Activated CD8-positive, alpha-beta memory T cell treated with anti-CD3 and anti-CD28 coated beads for 48 hours (primary cell): Measurements from ENCODE around the gene ZMYM2.
"Not testable (repeated sequence)": the region's sequence is repeated elsewhere in the genome, so short reads cannot be mapped to it uniquely, and the experiment has no call there.

Experiments used
- DNase-seq, 3 experiments: peaks; one replicate each; pipeline ENCODE4 v3.0.0-alpha.2; 2020; ENCODE audit warnings: low read depth in 2 of 3, low spot score in 2 of 3

Gene ZMYM2

DNA sequence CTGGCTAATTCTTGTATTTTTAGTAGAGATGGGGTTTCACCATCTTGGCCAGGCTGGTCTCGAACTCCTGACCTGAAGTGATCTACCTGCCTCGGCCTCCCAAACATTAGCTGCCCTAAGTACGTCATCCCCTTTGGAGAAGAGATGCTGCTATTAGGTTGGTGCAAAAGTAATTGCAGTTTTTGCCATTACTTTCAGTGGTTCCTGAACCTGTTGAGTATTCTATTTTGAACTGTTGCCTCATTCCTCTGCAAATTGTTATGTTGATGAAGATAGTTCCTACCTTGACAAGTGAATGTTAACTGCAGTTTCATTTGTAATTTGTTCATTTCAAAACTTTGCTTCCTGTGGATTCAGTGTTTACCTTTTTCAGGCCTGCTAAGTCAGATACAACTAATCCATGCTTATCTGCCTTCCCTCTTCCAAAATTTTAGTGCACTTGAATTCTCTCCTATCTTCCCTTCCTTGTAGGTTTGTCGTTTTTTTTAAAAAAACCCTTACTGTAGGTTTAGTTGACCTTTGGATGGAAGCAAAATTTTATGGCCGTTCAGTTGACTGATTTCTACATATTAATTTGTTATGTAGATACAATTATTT is 24.0 kb downstream of the ZMYM2 start:
- DNase-seq: no peak

DNA sequence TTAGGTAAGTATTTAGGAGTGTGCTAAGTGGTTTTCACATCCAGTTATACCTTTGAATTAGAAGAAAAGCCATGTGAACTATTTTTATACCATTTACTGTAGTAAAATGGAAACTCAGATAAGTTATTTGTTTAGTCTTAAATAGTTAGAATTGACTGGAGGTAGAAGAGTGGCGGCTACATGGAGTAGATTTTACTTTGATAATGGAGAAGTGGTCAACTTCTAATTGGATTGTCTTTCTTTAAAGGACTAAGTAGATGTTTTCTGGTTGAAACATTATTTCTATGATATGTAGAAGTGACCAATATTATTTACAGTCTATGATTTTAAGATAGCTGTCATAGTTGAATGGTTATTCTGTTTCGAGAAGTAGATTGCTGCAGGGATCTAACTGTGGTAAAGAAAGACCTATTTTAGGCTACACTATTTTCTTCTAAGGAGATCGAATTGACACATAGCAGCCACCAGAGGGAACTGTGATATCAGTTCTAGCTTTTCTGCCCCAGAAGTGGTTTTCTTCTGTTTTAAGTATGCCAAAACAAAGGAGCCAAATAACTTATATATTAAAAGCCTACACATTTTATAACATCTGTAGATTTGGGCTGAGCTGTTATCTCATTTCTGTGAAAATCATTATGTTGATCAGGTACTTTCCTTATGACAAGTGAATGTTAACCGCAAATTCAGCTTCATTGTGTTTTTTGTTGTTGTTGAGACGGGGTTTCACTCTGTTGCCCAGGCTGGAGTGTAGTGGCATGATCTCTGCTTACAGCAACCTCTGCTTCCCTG is 26.1 kb downstream of the ZMYM2 start:
- no peak for DNase-seq

DNA sequence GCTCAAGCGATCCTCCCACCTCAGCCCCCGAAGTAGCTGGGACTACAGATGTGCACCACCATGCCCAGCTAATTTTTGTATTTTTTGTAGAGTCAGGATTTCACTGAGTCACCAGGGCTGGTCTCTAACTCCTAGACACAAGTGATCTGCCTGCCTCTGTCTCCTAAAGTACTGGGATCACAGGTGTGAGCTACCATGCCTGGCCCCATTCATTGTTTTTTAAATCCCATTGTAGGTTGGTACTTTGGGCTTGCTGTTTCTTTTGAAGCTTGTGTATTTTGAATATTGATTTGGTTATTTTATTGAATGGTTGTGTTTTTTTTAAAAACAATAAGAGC is 26.7 kb downstream of the ZMYM2 start:
- no peak for DNase-seq

DNA sequence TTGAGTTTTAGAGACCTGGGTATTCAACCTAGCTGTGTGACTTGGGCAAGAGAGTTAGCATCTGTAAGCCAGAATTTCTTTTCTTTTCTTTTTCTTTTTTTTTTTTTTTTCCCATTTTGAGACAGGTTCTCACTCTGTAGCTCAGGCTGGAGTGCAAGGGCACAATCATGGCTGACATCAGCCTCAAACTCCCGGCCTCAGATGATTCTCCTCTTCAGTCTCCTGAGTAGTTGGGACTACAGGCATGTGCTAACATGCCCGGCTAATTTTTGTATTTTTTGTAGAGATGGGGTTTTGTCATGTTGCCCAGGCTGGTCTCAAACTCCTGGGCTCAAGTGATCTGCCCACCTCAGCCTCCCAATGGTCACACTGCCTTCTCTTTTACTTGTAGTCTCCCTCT is 33.0 kb downstream of the ZMYM2 start:
- DNase-seq: no peak

DNA sequence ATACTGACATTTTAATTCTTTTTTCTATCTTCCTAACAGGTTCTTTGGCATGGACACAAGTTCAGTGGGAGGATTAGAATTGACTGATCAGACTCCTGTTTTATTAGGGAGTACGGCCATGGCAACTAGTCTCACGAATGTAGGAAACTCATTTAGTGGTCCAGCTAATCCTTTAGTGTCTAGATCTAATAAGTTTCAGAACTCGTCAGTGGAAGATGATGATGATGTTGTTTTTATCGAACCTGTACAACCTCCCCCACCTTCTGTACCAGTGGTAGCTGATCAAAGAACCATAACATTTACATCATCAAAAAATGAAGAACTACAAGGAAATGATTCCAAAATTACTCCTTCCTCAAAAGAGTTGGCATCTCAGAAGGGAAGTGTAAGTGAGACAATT is 34.5 kb downstream of the ZMYM2 start:
- DNase-seq: no peak

DNA sequence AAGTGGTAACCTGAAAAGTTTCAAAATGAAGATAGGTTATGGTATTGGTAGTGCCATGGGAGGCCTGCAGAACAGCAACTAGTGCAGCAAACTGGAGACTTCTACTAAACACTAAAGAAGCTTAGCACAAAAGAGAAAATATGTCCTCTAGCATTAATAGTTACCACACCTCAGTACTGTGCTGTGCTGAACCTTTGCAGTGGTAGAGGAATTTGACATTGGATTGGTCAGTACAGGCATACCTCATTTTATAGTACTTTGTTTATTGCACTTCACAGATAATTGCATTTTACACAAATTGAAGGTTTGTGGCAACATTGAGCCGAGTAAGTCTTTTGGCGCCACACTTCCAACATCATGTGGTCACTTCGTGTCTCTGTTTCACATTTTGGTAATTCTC is 40.4 kb downstream of the ZMYM2 start:
- no peak for DNase-seq

DNA sequence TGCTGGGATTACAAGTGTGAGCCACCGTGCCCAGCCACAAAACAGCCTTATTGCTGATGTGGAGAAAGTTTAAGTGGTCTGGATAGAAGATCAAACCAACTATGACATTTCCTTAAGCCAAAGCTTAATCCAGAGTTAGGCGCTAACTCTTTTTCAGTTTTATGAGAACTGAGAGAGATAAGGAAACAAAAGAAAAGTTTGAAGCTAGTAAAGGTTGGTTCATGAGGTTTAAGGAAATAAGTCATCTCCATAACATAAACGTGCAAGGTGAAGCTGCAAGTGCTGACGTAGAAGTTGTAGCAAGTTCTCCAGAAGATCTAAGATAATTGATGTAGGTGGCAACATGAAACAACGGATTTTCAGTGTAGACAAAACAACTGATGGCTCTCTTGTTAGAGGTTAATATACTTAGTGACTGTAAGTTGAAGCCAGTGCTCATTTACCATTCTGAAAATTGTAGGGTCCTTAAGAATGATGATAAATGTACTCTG is 41.6 kb downstream of the ZMYM2 start:
- DNase-seq: no peak

DNA sequence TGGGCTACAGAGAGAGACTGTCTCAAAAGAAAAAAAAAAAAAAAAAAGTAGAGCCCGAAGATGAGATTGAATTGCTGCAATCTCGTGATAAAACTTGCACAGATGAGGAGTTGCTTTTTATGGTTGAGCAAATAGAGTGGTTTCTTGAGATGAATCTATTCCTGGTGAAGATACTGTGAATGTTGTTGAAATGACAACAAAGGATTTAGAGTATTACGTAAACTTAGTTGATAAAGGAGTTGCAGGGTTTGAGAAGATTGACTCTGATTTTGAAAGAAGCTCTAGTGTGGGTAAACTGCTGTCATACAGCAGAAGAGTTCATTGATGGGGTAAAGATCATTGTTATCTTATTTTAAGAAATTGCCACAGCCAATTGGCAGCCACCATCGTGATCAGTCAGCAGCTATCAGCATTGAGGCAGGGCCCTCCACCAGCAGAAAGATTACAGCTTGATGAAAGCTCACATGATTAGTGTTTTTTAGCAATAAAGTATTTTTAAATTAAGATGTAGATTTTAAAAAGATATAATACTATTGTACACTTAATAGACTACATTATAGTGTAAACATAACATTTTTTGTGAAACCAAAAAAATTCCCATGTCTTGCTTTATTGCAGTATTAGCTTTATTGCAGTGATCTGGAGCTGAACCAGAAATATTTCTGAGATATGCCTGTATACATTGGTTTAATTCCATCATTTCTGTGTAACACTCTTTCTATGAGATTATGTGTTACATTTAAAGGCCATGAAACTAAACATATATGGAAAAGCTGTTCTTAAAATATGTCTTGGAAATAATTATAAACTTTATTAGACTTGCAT is 43.1 kb downstream of the ZMYM2 start:
- no peak for DNase-seq

DNA sequence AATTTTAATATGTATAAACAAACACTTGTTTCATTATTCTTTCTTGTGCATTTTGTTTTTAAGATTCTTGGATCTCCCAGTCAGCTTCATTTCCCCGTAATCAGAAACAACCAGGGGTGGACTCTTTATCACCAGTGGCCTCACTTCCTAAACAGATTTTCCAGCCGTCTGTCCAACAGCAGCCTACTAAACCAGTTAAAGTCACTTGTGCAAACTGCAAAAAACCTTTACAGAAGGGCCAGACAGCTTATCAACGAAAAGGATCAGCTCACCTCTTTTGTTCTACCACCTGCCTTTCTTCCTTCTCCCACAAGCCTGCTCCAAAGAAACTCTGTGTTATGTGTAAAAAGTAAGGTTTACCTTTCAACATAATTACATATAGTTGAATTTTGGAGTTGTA is 44.3 kb downstream of the ZMYM2 start:
- DNase-seq: no peak

DNA sequence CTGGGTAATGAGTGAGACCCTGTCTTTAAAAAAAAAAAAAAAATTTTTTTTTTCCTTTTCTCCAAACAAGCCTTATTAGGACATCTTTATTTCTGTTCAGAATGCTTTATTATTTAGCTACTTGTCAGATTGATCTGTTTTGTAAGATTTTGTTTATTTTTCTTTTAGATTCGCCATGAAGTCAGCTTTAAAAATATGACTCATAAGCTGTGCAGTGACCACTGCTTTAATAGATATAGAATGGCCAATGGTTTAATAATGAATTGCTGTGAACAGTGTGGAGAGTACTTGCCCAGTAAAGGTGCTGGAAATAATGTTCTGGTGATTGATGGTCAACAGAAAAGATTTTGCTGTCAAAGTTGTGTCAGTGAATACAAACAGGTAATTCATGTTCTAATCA is 47.7 kb downstream of the ZMYM2 start:
- DNase-seq: no peak

DNA sequence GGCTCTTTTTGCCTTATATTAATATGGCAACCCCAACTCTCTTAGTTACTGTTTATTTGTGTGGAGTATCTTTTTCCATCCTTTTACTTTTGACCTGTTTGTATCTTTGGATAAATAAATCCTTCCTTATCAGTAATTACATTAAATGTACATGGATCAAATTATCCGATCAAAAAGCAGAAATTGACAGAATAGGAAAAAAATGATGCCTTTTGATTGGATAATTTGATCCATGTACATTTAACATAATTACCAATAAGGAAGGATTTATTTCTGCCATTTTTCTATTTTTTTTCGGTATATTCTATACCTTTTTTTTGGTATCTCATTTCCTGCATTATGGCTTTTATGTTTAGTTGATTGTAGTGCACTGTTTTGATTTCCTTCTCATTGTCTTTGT is 57.2 kb downstream of the ZMYM2 start:
- DNase-seq: no peak

DNA sequence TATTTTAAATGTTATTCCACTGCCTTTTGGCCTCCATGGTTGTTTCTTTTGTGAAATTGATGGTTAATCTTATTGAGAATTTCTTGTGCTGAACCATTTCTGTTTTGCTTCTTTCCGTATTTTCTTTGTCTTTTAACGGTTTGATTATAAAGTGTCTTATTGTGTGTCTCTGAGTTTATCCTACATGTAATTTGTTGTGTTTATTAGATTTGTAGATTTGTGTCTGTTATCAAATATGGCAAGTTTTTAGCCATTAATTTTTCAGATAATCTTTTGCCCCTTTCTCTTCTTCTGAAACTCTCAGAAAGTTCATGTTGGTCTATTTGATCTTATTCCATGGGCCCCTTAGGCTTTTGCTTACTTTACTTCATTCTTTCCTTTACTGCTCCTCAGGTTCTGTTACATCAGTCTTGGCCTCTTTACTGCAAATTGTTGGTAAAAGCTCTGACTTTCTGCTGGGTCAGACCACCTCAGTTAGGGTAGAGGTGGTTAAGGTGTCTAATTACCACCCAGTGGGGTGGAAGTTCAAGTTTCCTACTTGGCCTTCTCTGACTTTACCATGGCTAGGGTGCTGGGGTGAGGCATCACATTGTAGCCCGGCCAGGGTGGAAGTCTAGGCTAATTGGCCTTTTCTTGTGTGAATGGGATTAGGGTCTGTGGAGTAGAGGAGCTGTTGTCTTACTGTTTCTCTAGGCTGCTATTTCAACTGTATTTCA is 58.3 kb downstream of the ZMYM2 start:
- DNase-seq: no peak

DNA sequence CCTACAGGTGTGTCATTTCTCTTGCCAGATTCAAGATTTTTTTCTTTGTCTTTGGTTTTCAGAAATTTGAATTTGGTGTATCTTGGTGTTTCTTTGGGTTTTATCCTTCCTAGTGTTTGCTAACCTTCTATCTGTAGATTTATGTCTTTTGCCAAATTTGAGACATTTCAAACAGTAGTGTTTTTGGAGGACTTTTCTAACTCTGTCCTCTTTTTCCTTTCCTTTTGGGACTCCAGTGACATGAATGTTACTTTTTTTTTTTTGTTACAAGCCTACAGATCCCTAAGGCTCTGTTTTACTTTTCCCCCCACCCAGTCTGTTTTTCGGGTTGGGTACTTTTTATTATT is 58.8 kb downstream of the ZMYM2 start:
- DNase-seq: no peak

DNA sequence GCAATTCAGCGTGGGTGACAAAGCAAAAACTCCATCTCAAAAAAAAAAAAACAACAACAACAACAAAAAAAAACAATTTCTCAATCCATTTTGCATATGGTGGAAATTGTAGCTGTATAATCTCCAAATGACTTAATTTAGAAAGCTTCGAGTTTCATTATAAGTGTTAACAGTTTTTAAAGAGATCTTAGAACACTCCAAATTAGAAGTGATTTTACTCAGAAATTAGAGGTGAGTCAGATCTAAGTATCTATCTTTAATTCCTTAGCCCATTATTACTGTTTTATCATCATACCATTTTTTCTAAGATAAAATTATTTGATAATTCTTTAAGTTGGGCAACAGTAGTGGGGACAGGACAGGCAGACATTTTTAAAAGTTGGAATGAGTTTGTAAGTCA is 60.5 kb downstream of the ZMYM2 start:
- DNase-seq: no peak

DNA sequence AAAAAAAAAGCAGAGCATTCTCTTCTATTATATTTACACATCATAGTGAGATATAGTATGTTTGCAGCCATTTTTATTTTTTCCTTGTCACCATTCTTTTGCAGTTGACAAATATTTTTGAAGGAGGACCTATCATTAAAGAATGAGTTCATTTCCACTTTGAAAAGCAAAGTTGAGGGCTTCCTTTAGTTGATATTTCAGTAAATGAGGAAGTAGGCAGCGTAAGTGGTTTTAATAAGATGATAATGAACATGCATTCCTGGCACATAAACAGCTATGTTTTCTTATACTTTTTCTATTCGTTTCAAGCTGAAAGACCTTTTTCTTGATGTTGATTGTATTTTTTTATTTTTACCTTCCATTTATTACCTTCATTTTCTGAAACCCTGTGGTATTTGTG is 66.2 kb downstream of the ZMYM2 start:
- DNase-seq: no peak

DNA sequence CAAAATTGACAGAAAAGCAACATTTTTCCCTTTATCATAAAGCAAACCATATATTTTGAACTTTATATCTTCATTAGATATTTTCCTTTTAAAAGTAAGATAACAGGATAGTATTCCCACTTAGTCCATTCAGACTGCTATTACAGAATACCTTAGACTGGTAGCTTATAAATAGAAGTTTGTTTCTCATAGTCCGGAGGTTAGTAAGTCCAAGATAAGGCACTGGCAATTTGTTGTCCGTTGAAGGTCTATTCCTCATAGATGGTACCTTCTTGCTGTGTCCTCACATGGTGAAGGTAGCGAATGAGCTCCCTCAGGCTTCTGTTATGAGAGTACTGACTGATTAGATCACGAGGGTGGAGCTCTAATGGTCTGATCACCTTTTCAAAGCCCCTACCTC is 70.4 kb downstream of the ZMYM2 start:
- no peak for DNase-seq

DNA sequence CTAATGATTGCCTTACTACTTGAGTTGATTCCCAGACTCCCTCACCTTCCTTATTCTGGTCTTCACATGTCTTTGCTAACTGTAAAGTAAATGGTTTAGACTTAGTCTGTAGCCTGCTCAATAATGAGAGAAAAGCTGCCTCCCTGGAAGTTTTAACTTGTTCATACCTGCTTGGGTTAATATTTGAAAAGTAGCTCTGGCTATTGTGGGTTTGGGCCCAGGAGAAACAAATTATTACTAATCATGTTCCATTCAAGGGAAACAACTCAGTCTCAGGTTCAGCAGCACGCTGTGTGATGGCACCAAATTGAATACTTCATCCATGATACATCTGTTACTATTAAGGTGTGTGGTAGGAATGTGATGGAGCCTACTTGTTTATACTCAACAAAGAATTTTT is 75.0 kb downstream of the ZMYM2 start:
- DNase-seq: no peak

DNA sequence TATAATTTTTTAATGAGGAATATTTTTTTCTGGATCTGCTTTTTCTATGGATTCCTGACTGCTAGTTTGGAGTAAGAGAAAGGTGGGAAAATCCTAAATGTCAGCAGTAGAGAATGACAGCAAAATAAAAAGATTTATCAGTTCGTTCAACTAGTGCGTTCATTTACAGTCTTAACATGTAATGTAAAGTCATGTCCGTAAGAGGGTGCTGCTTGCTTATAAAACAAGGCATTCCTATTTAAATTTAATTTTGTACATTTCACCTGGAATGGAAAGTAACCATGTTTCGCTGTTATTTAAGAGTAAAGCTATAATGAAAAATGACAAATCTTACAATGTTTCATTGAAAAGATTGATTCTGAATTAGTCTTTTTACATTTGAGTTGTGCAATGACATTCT is 76.6 kb downstream of the ZMYM2 start:
- no peak for DNase-seq

DNA sequence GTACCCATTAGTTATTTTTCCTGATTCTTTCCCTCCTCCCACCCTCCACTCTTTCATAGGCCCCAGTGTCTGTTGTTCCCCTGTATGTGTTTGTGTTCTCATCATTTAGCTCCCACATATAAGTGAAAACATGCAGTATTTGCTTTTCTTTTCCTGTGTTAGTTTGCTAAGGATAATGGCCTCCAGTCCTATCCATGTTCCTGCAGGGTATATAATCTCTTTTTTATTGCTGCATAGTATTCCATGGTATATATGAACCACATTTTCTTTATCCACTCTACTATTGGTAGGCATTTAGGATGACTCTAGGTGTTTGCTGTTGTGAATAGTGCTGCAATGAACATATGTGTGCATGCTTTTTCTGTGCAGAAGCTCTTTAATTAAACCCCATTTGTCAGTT is 79.4 kb downstream of the ZMYM2 start:
- no peak for DNase-seq

DNA sequence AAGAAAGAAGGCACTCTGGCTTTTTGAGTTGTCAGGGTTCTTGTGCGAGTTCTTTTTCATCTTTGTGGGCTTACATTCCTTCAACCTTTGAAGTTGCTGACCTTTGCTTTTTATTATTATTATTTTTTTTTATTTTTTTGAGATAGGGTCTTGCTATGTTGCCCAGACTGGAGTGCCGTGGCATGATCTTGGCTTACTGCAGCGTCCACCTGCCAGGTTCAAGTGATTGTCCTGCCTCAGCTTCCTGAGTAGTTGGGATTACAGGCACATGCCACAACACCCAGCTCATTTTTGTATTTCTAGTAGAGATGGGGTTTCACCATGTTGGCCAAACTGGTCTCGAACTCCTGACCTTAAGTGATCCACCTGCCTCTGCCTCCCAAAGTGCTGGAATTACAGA is 84.1 kb downstream of the ZMYM2 start:
- not testable (repeated sequence) for DNase-seq

DNA sequence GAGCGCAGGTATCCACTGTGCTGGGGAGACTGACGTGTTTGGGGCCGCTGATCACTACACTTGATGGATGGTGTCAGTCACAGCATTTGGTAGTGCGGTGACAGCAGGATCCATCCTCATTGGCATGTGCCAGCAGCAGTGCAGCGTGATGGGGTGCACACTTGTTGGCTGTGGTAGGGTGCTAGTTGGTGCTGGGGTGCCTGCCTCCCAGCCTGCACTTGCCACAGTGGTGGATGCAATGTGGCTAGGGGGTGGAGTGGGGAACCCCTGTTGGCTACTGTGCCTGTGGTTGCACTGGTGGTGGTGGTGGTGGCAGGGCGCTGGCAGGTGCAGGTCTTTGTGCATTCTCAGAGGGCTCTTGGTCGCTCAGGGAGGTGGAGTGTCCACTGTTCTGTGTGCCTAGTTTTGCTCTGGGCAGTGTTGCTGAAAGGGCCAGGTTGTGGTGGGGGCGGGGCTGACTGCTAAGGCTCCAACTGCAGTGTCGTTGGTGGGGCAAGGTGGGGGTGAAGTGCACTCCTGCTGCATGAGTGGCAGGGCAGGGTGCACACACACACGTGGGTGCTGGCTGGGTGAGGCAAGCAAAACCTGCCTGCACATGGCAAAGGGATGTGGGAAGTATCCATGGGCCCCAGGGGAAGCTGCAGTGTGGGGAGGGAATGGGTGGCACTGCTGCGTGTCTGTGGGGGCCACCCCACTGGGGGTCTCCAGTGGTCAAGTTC is 84.8 kb downstream of the ZMYM2 start:
- no peak for DNase-seq
